Fibroblast of lung (primary cell): ENCODE results near the gene PMM2.
"Not testable (repeated sequence)": the region's sequence is repeated elsewhere in the genome, so short reads cannot be mapped to it uniquely, and the experiment has no call there.

Source experiments
- CTCF ChIP-seq, 2 donors: IDR thresholded peaks in 1 of 2; conservative IDR thresholded peaks in 1 of 2; 1 replicate in 1 of 2; 2 replicates in 1 of 2; pipeline ENCODE4 v1.5.1; 2011 to 2012; ENCODE audit warnings: low read length in 2 of 2, control low read depth in 1 of 2, inconsistent platforms in 1 of 2, low read depth in 1 of 2, mild to moderate bottlenecking in 1 of 2
- EZH2 ChIP-seq: IDR thresholded peaks from 2 replicates; pipeline ENCODE4 v1.5.1; 2012; ENCODE audit warnings: low read length, control low read depth, mild to moderate bottlenecking; ENCODE audit errors: missing control alignments

- not testable (repeated sequence) for TF ChIP-seq EZH2; CTCF (conservative IDR thresholded peaks at IDR 0.05 in 1 of 2, IDR thresholded peaks at IDR 0.05 in 1 of 2; ENCODE audit: low read depth in 1 of 2, low read length in 2 of 2)
Observed at GRCh38 chr16:8843296-8843695, 45.7 kb downstream of the PMM2 start.
